ENCODE data around the gene ARHGEF9. TPM values are rescaled to one million over a fixed set of nuclear protein-coding genes. Genes with fewer than 3 reads are reported as not detected.
"Not testable (repeated sequence)": the region's sequence is repeated elsewhere in the genome, so short reads cannot be mapped to it uniquely, and the experiment has no call there.

The ARHGEF9 gene
- total RNA-seq, 2 donors from 2014 or later: 97.9 to 116 TPM

DNA sequence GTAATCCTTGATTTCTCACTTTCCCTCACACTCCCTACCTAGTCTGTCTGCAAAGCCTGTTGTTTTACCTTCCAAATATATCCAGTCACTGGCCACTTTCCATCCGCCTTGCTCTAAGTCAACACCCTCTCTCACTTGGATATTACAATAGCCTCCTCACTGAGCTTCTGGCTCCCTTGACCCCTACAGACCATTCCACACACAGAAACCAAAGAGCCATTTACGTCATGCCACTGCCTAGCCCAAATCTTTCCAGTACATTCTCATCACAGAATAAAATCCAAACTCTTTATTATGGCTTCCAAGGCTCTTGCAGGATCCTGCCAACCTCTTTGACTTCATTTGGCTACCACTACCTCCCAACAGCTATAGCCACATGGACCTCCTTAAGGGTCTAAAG is 25.7 kb upstream of the ARHGEF9 start:
- Histone ChIP-seq H3K27ac (no peak overlapping the region), H3K4me3 (no peak overlapping the region), H3K9me3 (no peaks in the 10 kb centered on the region), H3K27me3 (replicated peaks; ENCODE audit: insufficient read depth) (no peaks in the 10 kb centered on the region), H3K4me1 (ENCODE audit: control insufficient read depth in 1 of 2, low read depth in 2 of 2) (no peaks in the 10 kb centered on the region), H3K36me3 (no peaks in the 10 kb centered on the region)
- no peak for DNase-seq (ENCODE audit: low spot score)
- TF ChIP-seq, protein P1, sequence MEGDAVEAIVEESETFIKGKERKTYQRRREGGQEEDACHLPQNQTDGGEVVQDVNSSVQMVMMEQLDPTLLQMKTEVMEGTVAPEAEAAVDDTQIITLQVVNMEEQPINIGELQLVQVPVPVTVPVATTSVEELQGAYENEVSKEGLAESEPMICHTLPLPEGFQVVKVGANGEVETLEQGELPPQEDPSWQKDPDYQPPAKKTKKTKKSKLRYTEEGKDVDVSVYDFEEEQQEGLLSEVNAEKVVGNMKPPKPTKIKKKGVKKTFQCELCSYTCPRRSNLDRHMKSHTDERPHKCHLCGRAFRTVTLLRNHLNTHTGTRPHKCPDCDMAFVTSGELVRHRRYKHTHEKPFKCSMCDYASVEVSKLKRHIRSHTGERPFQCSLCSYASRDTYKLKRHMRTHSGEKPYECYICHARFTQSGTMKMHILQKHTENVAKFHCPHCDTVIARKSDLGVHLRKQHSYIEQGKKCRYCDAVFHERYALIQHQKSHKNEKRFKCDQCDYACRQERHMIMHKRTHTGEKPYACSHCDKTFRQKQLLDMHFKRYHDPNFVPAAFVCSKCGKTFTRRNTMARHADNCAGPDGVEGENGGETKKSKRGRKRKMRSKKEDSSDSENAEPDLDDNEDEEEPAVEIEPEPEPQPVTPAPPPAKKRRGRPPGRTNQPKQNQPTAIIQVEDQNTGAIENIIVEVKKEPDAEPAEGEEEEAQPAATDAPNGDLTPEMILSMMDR (IDR thresholded peaks at IDR 0.05): no peak
- ATAC-seq (ENCODE audit: insufficient number of reproducible peaks, low FRiP score, low read depth): no peak

DNA sequence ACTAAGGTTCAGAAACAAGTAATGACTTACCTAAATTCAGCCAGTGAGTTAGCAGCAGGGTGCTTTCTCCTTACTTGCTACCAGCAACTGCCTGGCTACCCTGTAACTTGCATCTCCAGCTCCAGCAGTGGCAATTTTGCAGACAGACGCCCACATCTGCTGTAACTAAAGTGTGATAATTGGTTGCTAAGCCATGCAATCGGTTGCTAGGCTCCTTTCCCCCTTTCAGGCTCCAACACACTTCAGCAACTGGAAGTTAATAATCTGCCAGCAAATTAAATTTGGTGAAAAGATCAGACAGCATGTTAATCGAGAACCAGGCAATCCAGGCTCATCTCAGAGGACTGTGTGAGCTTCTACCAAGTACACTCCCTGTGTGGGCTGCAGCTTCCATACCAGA is 24.2 kb upstream of the ARHGEF9 start:
- TF ChIP-seq, protein P1 (IDR thresholded peaks at IDR 0.05): no peak
- Histone ChIP-seq H3K4me3 (no peak overlapping the region), H3K36me3 (no peaks in the 10 kb centered on the region), H3K4me1 (ENCODE audit: control insufficient read depth in 1 of 2, low read depth in 2 of 2) (no peaks in the 10 kb centered on the region), H3K27me3 (replicated peaks; ENCODE audit: insufficient read depth) (no peaks in the 10 kb centered on the region), H3K27ac (no peak overlapping the region), H3K9me3 (no peaks in the 10 kb centered on the region)
- no peak for DNase-seq (ENCODE audit: low spot score)
- ATAC-seq (ENCODE audit: insufficient number of reproducible peaks, low FRiP score, low read depth): no peak

DNA sequence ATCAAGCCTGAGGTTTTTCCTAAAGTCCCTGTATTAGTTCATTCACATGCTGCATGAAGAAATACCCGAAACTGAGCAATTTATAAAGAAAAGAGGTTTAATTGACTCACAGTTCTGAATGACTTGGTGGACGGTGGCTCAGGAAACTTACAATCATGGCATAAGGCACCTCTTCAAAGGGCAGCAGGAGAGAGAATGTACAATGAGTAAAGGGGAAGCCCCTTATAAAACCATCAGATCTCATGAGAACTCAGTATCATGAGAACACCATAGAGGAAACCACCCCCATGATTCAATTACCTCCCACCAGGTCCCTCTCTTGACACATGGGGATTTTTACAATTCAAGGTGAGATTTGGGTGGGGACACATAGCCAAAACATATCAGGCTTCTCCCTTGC is 10.4 kb upstream of the ARHGEF9 start:
- H3K9me3 ChIP-seq; DNase-seq (ENCODE audit: low spot score); ATAC-seq (ENCODE audit: insufficient number of reproducible peaks, low FRiP score, low read depth); H3K4me3 ChIP-seq; H3K27me3 ChIP-seq (replicated peaks; ENCODE audit: insufficient read depth); H3K27ac ChIP-seq; H3K4me1 ChIP-seq (ENCODE audit: control insufficient read depth in 1 of 2, low read depth in 2 of 2); H3K36me3 ChIP-seq: not testable (repeated sequence)

DNA sequence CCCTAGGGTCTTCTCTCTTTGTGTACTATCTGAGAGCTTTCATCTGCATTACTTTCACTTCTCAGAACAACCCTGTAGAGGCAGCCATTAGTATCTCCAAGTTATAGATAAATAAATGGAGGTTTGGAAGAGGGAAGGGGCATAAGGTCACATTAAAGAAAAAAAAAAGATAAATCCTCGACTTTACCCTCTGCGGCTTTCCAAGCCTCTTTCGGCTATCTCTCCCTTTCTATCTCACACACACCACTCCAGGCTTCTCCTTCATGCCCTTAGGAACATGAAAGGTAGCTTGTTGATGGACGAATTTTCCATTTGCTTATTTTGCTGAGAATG is 660 bp upstream of the ARHGEF9 start:
- peak overlapping the region; percentile 80 for H3K4me3 ChIP-seq
- no peak for ATAC-seq (ENCODE audit: insufficient number of reproducible peaks, low FRiP score, low read depth)
- DNase-seq (ENCODE audit: low spot score): no peak
- H3K4me1 ChIP-seq (ENCODE audit: control insufficient read depth in 1 of 2, low read depth in 2 of 2): peaks cover 0 to 10% of the 10 kb centered on the region in 2 donors
- no peaks in the 10 kb centered on the region for H3K27me3 ChIP-seq (replicated peaks; ENCODE audit: insufficient read depth)
- no peaks in the 10 kb centered on the region for H3K36me3 ChIP-seq
- no peak overlapping the region for H3K27ac ChIP-seq
- H3K9me3 ChIP-seq: no peaks in the 10 kb centered on the region
- TF ChIP-seq, protein P1 (IDR thresholded peaks at IDR 0.05): no peak

DNA sequence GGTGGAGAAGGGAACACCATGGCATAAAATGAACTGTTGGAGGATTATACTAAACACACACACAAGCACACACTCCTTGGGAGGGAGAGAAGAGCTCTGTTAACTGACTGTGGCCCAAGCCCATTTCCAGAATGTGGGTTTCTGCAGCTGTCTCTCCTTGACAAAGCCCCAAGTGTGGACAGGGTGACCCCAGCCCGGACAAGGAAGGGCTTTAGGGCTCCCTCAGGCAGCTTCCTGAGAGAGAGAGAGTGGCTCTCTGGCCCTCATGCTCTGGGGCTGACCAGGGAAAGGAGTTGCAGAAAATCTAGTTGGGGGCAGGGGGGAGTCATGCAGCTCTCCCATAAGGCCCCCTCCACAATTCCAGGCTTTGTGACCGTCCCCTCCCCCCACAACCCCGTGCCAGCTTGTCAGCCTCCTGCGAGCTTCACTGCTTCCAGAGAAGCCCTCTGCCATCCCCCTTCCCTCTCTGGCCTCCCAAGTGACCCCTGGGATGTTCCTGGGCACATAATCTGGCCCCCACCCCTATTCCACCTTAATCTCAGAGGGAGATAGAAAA is 590 bp downstream of the ARHGEF9 start:
- peak overlapping the region in 1 of 2 donors; percentile 35 for H3K27ac ChIP-seq
- no peaks in the 10 kb centered on the region for H3K27me3 ChIP-seq (replicated peaks; ENCODE audit: insufficient read depth)
- TF ChIP-seq, protein P1 (IDR thresholded peaks at IDR 0.05): no peak
- ATAC-seq (ENCODE audit: insufficient number of reproducible peaks, low FRiP score, low read depth) (no peak), DNase-seq (ENCODE audit: low spot score) (no peak)
- peaks cover 0 to 10% of the 10 kb centered on the region in 2 donors for H3K4me1 ChIP-seq (ENCODE audit: control insufficient read depth in 1 of 2, low read depth in 2 of 2)
- no peaks in the 10 kb centered on the region for H3K36me3 ChIP-seq
- H3K9me3 ChIP-seq: no peaks in the 10 kb centered on the region
- H3K4me3 ChIP-seq: peak overlapping the region; percentile 80

DNA sequence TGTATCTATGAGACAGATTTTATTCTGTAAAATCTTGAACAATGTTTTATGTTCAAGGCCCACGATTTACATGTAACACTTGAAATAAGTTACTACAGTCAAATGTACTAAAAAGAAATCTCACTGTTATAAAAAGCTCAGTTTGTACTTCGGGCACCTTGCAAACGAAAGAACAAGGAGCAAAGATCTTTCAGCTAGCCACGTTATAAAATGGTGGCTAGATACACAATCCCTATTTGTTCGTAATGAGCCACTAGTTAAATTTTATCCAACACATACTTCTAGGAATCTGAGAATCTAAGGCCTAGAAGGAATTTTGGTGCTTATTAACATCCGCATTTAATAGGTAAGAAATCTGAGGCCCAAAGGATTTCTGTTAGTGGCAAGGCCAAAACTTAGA is 2.5 kb downstream of the ARHGEF9 start:
- no peak for ATAC-seq (ENCODE audit: insufficient number of reproducible peaks, low FRiP score, low read depth)
- H3K9me3 ChIP-seq: no peaks in the 10 kb centered on the region
- TF ChIP-seq, protein P1 (IDR thresholded peaks at IDR 0.05): no peak
- no peaks in the 10 kb centered on the region for H3K36me3 ChIP-seq
- H3K27me3 ChIP-seq (replicated peaks; ENCODE audit: insufficient read depth): no peaks in the 10 kb centered on the region
- no peak overlapping the region for H3K27ac ChIP-seq
- no peak for DNase-seq (ENCODE audit: low spot score)
- peaks cover 0 to 10% of the 10 kb centered on the region in 2 donors for H3K4me1 ChIP-seq (ENCODE audit: control insufficient read depth in 1 of 2, low read depth in 2 of 2)
- no peak overlapping the region for H3K4me3 ChIP-seq
